T-cell (primary cell): ENCODE data around the gene RBFA. TPM values are rescaled to one million over a fixed set of nuclear protein-coding genes. Genes with fewer than 3 reads are reported as not detected.
A peak's percentile ranks its signal among the peaks of the same experiment; 100 is the strongest.
"Not testable (repeated sequence)": the region's sequence is repeated elsewhere in the genome, so short reads cannot be mapped to it uniquely, and the experiment has no call there.

Experiments used
- ATAC-seq, 4 experiments: fragments of 200-7000 bp in 3 of 4; fragments of 150-1000 bp in 1 of 4; cut with Tn5 transposase; replicated peaks in 1 of 4; 1 replicate in 3 of 4; 2 replicates in 1 of 4; pipeline ENCODE4 v1.10.0; 2021; ENCODE audit warnings: moderate library complexity in 3 of 4, mild to moderate bottlenecking in 2 of 4, moderate number of reproducible peaks in 1 of 4
- CTCF ChIA-PET, 2 donors: fragments of 300-600 bp; sonication (Branson Sonifier 250); formaldehyde crosslinking; loops; one replicate each; lab custom pipeline; 2022; ENCODE audit warnings: antibody characterized with exemption in 2 of 2; lab: Charles Lee
- POLR2A ChIA-PET, 2 donors: fragments of 300-600 bp; sonication (Branson Sonifier 250); formaldehyde crosslinking; loops; one replicate each; lab custom pipeline; 2022; ENCODE audit warnings: antibody characterized with exemption in 2 of 2; lab: Charles Lee
- DNase-seq, 35 experiments: peaks; one replicate each; pipeline versions ENCODE4 v3.0.0 to v3.0.0-alpha.2; 2013 to 2023
- H3K27ac ChIP-seq: one replicate; pipeline ENCODE4 v1.5.1; 2013; ENCODE audit warnings: low read length
- H3K27me3 ChIP-seq, 2 experiments: replicated peaks in 1 of 2; 1 replicate in 1 of 2; 2 replicates in 1 of 2; pipeline versions ENCODE4 v1.6.1 to v1.7.0; 2013; ENCODE audit warnings: low read length in 1 of 2, mixed read lengths in 1 of 2; ENCODE audit not compliant: control insufficient read depth in 2 of 2, insufficient read depth in 2 of 2; ENCODE audit errors: extremely low read depth in 1 of 2
- H3K36me3 ChIP-seq, 2 donors: 1 replicate in 1 of 2; 2 replicates in 1 of 2; pipeline versions ENCODE4 v1.6.1 to v1.7.0; 2013; ENCODE audit warnings: low read length in 1 of 2; ENCODE audit not compliant: control insufficient read depth in 2 of 2, insufficient read depth in 1 of 2; ENCODE audit errors: extremely low read depth in 1 of 2
- H3K4me1 ChIP-seq, 2 experiments: 1 replicate in 1 of 2; 2 replicates in 1 of 2; pipeline versions ENCODE4 v1.6.1 to v1.7.0; 2013; ENCODE audit warnings: low read length in 2 of 2, mixed read lengths in 1 of 2; ENCODE audit not compliant: insufficient read depth in 2 of 2, control insufficient read depth in 1 of 2; ENCODE audit errors: extremely low read depth in 1 of 2
- H3K4me3 ChIP-seq, 2 donors: 1 replicate in 1 of 2; 2 replicates in 1 of 2; pipeline versions ENCODE4 v1.5.1 to v1.7.0; 2013; ENCODE audit warnings: mild to moderate bottlenecking in 2 of 2, low read length in 1 of 2, moderate library complexity in 1 of 2; ENCODE audit not compliant: control insufficient read depth in 1 of 2; ENCODE audit errors: extremely low read depth in 1 of 2
- H3K9me3 ChIP-seq: 2 replicates; pipeline ENCODE4 v1.7.0; 2013
- H3K27ac Mint-ChIP-seq, 2 donors: one replicate each; pipeline ENCODE4 v1.8.0; 2020 to 2021; ENCODE audit warnings: mild to moderate bottlenecking in 2 of 2, mixed read lengths in 2 of 2
- H3K27me3 Mint-ChIP-seq, 2 donors: one replicate each; pipeline ENCODE4 v1.8.0; 2021 to 2022; ENCODE audit warnings: mixed read lengths in 2 of 2
- H3K36me3 Mint-ChIP-seq: one replicate; pipeline ENCODE4 v1.8.0; 2021; ENCODE audit warnings: mixed read lengths
- H3K4me1 Mint-ChIP-seq, 3 donors: one replicate each; pipeline ENCODE4 v1.8.0; 2020 to 2022; ENCODE audit warnings: mixed read lengths in 3 of 3, mild to moderate bottlenecking in 1 of 3
- H3K4me3 Mint-ChIP-seq, 3 donors: one replicate each; pipeline ENCODE4 v1.8.0; 2020 to 2022; ENCODE audit warnings: mild to moderate bottlenecking in 3 of 3, mixed read lengths in 3 of 3, moderate library complexity in 3 of 3
- H3K9me3 Mint-ChIP-seq, 3 donors: one replicate each; pipeline ENCODE4 v1.8.0; 2020 to 2022; ENCODE audit warnings: mixed read lengths in 3 of 3
- WGBS: methylation state at CpG from one replicate; pipeline ENCODE4 v1.1.5; 2013; ENCODE audit warnings: missing lambda C conversion rate; ENCODE audit not compliant: insufficient coverage; 5-methylcytosine and 5-hydroxymethylcytosine counted together
- total RNA-seq, 35 experiments: library from RNA in 6 of 35; stranded (reverse) in 6 of 35; fragments of 120-200 nt in 1 of 35; gene quantifications; one replicate each; pipeline versions ENCODE4 v1.2.1 to v1.2.4 and lab custom pipeline; 2013 to 2026

Gene RBFA
- total RNA-seq, 5 donors from 2014 or later (not counting 1 experiment from before 2014, with no cell fraction given), result 17.9 to 27.4 (median 20.9) TPM

DNA sequence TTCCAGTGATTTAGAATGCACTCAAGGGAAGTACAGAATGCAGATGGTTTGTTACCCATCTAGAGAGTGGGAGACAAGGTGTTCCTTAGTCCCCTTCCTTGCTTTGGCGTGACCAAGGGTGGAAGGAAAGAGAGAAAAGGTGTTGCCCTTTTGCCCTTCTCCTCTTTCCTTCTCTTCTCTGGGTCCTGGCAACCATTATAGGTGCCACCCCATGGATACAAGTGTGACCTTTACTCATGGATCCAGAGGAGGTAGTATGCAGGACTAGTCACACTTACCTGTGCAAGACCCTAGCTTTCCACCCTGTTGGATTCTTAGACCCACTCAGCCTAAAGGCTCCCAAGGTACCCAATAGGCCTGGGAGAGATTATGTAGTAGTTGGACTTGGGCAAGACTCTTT, 11.6 kb upstream of the RBFA start:
- no peaks in the 10 kb centered on the region for H3K36me3 ChIP-seq
- H3K27ac Mint-ChIP-seq, result no peak overlapping the region
- peaks cover 24% of the 10 kb centered on the region for H3K9me3 ChIP-seq
- CTCF ChIA-PET, result no interaction called here
- H3K36me3 Mint-ChIP-seq, result peaks cover 44% of the 10 kb centered on the region
- H3K27me3 Mint-ChIP-seq, result no peaks in the 10 kb centered on the region
- H3K27me3 ChIP-seq, result no peaks in the 10 kb centered on the region
- no peaks in the 10 kb centered on the region for H3K4me1 Mint-ChIP-seq
- no peak overlapping the region for H3K4me3 Mint-ChIP-seq
- POLR2A ChIA-PET, result no interaction called here
- peaks cover 20 to 68% (median 54%) of the 10 kb centered on the region in 3 donors for H3K9me3 Mint-ChIP-seq
- DNase-seq, result peak in 1 of 35 experiments; percentile 35
- no peak overlapping the region for H3K27ac ChIP-seq
- no peak for ATAC-seq
- H3K4me3 ChIP-seq, result no peak overlapping the region
- H3K4me1 ChIP-seq, result no peaks in the 10 kb centered on the region
- WGBS, result no CpG with 5 or more reads among the region's 1 CpG

DNA sequence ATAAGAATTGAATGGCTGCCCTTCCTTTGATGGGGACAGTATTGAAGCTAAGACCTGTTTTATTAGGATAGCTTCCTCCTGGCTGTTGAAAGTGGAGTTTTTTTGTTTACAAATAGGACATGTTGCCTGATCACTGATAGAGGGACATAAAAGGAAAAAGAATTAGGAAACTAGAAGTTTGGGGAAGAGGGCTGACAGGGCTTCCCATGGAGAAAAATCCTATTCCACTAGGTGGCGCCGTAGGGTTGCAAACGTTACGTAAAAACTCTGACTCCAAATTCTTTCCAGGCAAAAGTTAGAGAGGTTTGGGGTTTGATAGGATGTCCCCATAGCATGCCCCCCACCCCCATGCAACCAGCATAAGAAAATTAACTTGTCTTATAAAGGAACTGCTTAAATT, 11.1 kb upstream of the RBFA start:
- no peaks in the 10 kb centered on the region for H3K4me1 Mint-ChIP-seq
- Histone ChIP-seq H3K36me3 (peaks cover 0 to 2% of the 10 kb centered on the region in 2 donors), H3K27ac (no peak overlapping the region), H3K4me3 (no peak overlapping the region), H3K9me3 (peaks cover 24% of the 10 kb centered on the region), H3K27me3 (no peaks in the 10 kb centered on the region), H3K4me1 (no peaks in the 10 kb centered on the region)
- ChIA-PET POLR2A (no interaction called here), CTCF (no interaction called here)
- WGBS, result no CpG with 5 or more reads among the region's 4 CpGs
- no peaks in the 10 kb centered on the region for H3K27me3 Mint-ChIP-seq
- H3K27ac Mint-ChIP-seq, result no peak overlapping the region
- no peak for ATAC-seq
- peaks cover 17 to 64% (median 51%) of the 10 kb centered on the region in 3 donors for H3K9me3 Mint-ChIP-seq
- peaks cover 44% of the 10 kb centered on the region for H3K36me3 Mint-ChIP-seq
- DNase-seq, result peak in 1 of 35 experiments; percentile 22
- H3K4me3 Mint-ChIP-seq, result no peak overlapping the region

DNA sequence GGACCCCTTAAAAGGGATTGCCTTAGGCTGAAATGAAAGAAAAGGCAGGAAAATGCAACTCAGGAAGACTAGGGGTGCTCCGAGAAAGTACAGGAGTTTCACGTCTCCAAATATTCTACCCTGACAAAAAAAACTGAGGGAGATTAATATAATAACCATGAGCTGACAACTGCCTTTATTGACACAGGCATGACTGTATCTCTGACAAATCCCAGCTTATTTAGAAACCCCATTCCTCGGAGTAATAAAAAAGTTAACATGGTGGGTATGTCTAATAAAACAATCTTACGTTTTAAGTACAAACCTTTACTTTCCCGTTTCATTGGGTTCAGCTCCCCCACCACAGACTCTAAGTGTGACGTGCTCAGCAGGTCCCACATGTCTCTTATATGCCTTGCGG, 7.9 kb upstream of the RBFA start:
- Histone ChIP-seq H3K36me3 (peaks cover 0 to 2% of the 10 kb centered on the region in 2 donors), H3K4me1 (no peaks in the 10 kb centered on the region), H3K9me3 (peaks cover 15% of the 10 kb centered on the region), H3K4me3 (no peak overlapping the region), H3K27ac (no peak overlapping the region), H3K27me3 (no peaks in the 10 kb centered on the region)
- DNase-seq, result no peak
- CTCF ChIA-PET, result no interaction called here
- WGBS, result 90% methylated on average over 2 of the region's 7 CpGs
- POLR2A ChIA-PET, result no interaction called here
- no peak overlapping the region for H3K4me3 Mint-ChIP-seq
- H3K9me3 Mint-ChIP-seq, result peaks cover 10 to 63% (median 51%) of the 10 kb centered on the region in 3 donors
- no peaks in the 10 kb centered on the region for H3K27me3 Mint-ChIP-seq
- no peak overlapping the region for H3K27ac Mint-ChIP-seq
- H3K4me1 Mint-ChIP-seq, result no peaks in the 10 kb centered on the region
- peaks cover 59% of the 10 kb centered on the region for H3K36me3 Mint-ChIP-seq
- no peak for ATAC-seq

DNA sequence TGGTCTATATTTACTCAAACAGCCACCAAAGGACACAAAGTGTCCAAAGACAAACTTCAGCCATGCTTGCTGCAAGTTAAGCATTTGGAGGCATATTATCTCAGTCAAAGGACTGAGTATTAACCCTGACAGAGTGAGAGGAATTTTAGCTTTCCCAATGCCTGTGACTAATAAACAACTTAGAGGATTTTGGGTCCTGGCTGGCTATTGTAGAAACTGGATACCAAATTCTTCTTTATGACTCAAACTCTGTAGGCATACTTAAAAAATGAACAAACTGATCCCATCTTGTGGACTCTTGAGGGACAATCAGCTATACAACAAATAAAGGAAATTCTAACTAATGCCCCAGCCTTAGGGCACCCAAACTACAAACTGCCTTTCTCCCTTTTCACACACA, 6.5 kb upstream of the RBFA start:
- ATAC-seq, H3K4me3 Mint-ChIP-seq, H3K4me1 Mint-ChIP-seq, H3K9me3 ChIP-seq, DNase-seq, H3K36me3 ChIP-seq, H3K27me3 ChIP-seq, H3K4me1 ChIP-seq, POLR2A ChIA-PET, CTCF ChIA-PET, H3K27me3 Mint-ChIP-seq, H3K4me3 ChIP-seq, H3K27ac ChIP-seq, H3K27ac Mint-ChIP-seq: not testable (repeated sequence)
- Mint-ChIP-seq H3K36me3 (peaks cover 58% of the 10 kb centered on the region), H3K9me3 (peaks cover 10 to 51% (median 43%) of the 10 kb centered on the region in 3 donors)

DNA sequence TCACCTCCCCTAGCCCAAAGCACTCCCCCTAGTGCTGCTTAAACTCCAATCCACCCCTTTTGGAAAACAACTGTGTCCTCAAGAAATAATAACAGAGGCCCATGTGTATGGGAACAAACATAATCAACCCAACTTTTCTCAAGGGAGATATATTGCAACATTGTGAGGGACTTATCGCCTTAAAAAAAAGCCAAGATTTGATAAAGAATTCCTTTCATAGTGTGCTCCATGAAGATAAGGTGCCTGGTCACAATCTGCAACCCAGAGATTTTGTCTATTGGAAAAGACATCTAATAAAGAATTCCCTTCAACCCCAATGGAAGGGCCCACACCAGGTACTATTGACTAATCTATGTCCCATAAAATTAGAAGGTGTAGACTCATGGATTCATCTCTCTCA, 4.5 kb upstream of the RBFA start:
- H3K4me1 ChIP-seq, result peaks cover 4 to 14% of the 10 kb centered on the region in 2 experiments
- ChIA-PET POLR2A (no interaction called here), CTCF (no interaction called here)
- no peak for DNase-seq
- H3K4me3 Mint-ChIP-seq, result no peak overlapping the region
- peaks cover 4 to 34% (median 32%) of the 10 kb centered on the region in 3 donors for H3K9me3 Mint-ChIP-seq
- no peak overlapping the region for H3K4me3 ChIP-seq
- no peak for ATAC-seq
- H3K27ac ChIP-seq, result no peak overlapping the region
- H3K27me3 ChIP-seq, result no peaks in the 10 kb centered on the region
- H3K36me3 ChIP-seq, result peaks cover 0 to 2% of the 10 kb centered on the region in 2 donors
- H3K9me3 ChIP-seq, result no peaks in the 10 kb centered on the region
- no CpG with 5 or more reads among the region's 1 CpG for WGBS
- peaks cover 10 to 14% (median 12%) of the 10 kb centered on the region in 3 donors for H3K4me1 Mint-ChIP-seq
- no peaks in the 10 kb centered on the region for H3K27me3 Mint-ChIP-seq
- peaks cover 48% of the 10 kb centered on the region for H3K36me3 Mint-ChIP-seq
- no peak overlapping the region for H3K27ac Mint-ChIP-seq

DNA sequence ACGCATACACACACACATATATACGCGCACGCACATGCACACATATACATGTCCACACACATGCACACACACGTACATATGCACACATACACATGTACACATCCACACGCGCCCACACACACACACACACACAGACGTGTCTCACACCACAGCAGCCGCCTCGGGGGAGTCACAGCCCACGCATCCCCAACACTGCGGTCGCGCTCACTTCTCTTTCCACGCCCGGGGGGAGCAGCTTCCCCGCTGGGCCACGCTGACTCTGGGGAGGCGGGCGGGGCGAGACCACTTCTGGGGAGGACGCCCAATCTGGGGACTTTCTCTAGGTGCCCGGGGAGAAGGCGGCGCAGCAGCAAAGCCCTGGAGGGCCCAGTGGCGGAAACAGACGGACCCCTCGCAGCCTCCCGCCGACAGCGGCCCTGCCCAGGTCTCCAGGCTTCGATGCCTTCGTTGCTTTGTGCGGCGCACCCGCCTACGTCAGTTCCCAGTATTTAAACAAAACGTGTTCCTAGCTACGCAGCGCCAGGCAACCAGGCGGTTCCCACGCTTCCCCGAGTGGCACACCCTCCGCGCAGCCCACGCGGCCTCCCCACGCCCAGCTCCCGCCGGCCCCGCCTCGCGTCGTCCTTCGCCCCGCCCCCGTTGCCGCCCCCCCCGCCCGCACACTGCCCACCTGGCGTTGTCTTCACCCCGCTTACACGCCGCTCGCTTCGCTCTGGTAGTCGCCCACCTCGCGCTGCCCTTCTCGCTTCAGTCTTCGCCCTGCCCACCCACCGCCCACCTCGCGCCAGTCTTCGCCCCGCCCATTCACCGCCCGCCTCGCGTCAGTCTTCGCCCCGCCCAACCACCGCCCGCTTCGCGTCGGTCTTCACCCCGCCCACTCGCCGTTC, 810 bp upstream of the RBFA start:
- H3K4me1 Mint-ChIP-seq, result peaks cover 26 to 29% (median 29%) of the 10 kb centered on the region in 3 donors
- H3K27ac Mint-ChIP-seq, result peak overlapping the region; percentile 90 to 95
- H3K27ac ChIP-seq, result peak overlapping the region; percentile 95
- H3K4me3 Mint-ChIP-seq, result peak overlapping the region; percentile 85 to 88 (median 86)
- DNase-seq (peak in 24 of 35 experiments; percentile 56 to 88 (median 70)), ATAC-seq (peak; percentile 58 to 67 (median 62))
- peaks cover 27% of the 10 kb centered on the region for H3K36me3 Mint-ChIP-seq
- peaks cover 12 to 23% of the 10 kb centered on the region in 2 experiments for H3K4me1 ChIP-seq
- no peaks in the 10 kb centered on the region for H3K9me3 ChIP-seq
- H3K36me3 ChIP-seq, result peaks cover 0 to 6% of the 10 kb centered on the region in 2 donors
- ChIA-PET CTCF (interaction anchor here in 1 of 2 donors (0.6 to 2.0 kb wide), 4 partner anchors 45 to 715 kb away, joined by 3 to 9 read pairs (median 6); partner anchors contain the start of gene TXNL4A), POLR2A (interaction anchor here (0.6 to 1.9 kb wide), 5 partner anchors 12 to 965 kb away, joined by 3 to 13 read pairs (median 6); partner anchors contain the start of genes ADNP2 (in 1 of the 2) and ATP9B (in 1 of the 2))
- no peaks in the 10 kb centered on the region for H3K27me3 Mint-ChIP-seq
- H3K9me3 Mint-ChIP-seq, result peaks cover 0 to 6% (median 5%) of the 10 kb centered on the region in 3 donors
- peak overlapping the region; percentile 71 to 89 for H3K4me3 ChIP-seq
- no peaks in the 10 kb centered on the region for H3K27me3 ChIP-seq
- WGBS, result 3% methylated on average over 75 of the region's 90 CpGs
